ACC112 (cell line): ENCODE measurements around the gene SHOX.
"Not testable (repeated sequence)": the region's sequence is repeated elsewhere in the genome, so short reads cannot be mapped to it uniquely, and the experiment has no call there.

Source experiments
- H2AFZ ChIP-seq: fragments of 200-600 bp; sonication (generic); one replicate; pipeline ENCODE4 v1.6.0; 2017; ENCODE audit warnings: antibody characterized with exemption, low read length; ENCODE audit not compliant: unreplicated experiment
- H3K27ac ChIP-seq: fragments of 200-600 bp; sonication (generic); 2 replicates; pipeline ENCODE4 v1.5.1; 2014; ENCODE audit warnings: low read depth, mild to moderate bottlenecking, antibody characterized with exemption, low read length, moderate library complexity
- H3K27me3 ChIP-seq: fragments of 200-600 bp; sonication (generic); 2 replicates; pipeline ENCODE4 v1.6.1; 2014; ENCODE audit warnings: mild to moderate bottlenecking, antibody characterized with exemption, low read length, moderate library complexity, mixed read lengths; ENCODE audit not compliant: insufficient read depth
- H3K36me3 ChIP-seq: fragments of 200-600 bp; sonication (generic); 2 replicates; pipeline ENCODE4 v1.6.1; 2016; ENCODE audit warnings: mild to moderate bottlenecking, antibody characterized with exemption, low read length, moderate library complexity, mixed read lengths; ENCODE audit not compliant: insufficient read depth
- H3K4me1 ChIP-seq: fragments of 200-600 bp; sonication (generic); one replicate; pipeline ENCODE4 v1.6.1; 2016; ENCODE audit warnings: low read length, mixed read lengths; ENCODE audit not compliant: insufficient read depth, unreplicated experiment, control insufficient read depth
- H3K4me3 ChIP-seq: fragments of 200-600 bp; sonication (generic); 2 replicates; pipeline ENCODE4 v1.5.1; 2014; ENCODE audit warnings: mild to moderate bottlenecking, low read depth, low read length
- H3K79me2 ChIP-seq: fragments of 200-600 bp; sonication (generic); one replicate; pipeline ENCODE4 v1.6.0; 2016; ENCODE audit warnings: low read length; ENCODE audit not compliant: control insufficient read depth, unreplicated experiment, insufficient read depth

Gene SHOX

GRCh38 chrX:630612-631496 lies at the start of gene SHOX:
SHOX (plus strand) TSS chrX:630791; CDS start chrX:630898, 107 bp downstream.
- H3K27ac ChIP-seq = no peak within 1 kb of the TSS
- peaks cover 84% of the 10 kb centered on the region for H3K27me3 ChIP-seq
- no peak within 1 kb of the TSS for H2AFZ ChIP-seq
- no peak within 1 kb of the TSS for H3K4me3 ChIP-seq
- no peaks in the 10 kb centered on the region for H3K36me3 ChIP-seq
- no peaks in the 10 kb centered on the region for H3K4me1 ChIP-seq
- no peaks in the 10 kb centered on the region for H3K79me2 ChIP-seq

GRCh38 chrX:581066-581465 lies 49.5 kb upstream of the SHOX start:
- H2AFZ ChIP-seq = no peak overlapping the region
- H3K27me3 ChIP-seq = no peaks in the 10 kb centered on the region
- no peak overlapping the region for H3K4me3 ChIP-seq

GRCh38 chrX:581720-582298 lies 48.8 kb upstream of the SHOX start:
- no peaks in the 10 kb centered on the region for H3K79me2 ChIP-seq
- H3K27ac ChIP-seq = no peak overlapping the region
- no peak overlapping the region for H2AFZ ChIP-seq
- no peaks in the 10 kb centered on the region for H3K27me3 ChIP-seq
- H3K4me3 ChIP-seq = no peak overlapping the region
- no peaks in the 10 kb centered on the region for H3K36me3 ChIP-seq
- no peaks in the 10 kb centered on the region for H3K4me1 ChIP-seq

More at GRCh38 chrX:581066-581465, 49.5 kb upstream of the SHOX start:
- Histone ChIP-seq H3K79me2 (no peaks in the 10 kb centered on the region), H3K36me3 (no peaks in the 10 kb centered on the region), H3K4me1 (no peaks in the 10 kb centered on the region), H3K27ac (no peak overlapping the region)

GRCh38 chrX:584572-584971 lies 46.0 kb upstream of the SHOX start:
- H3K27ac ChIP-seq = no peak overlapping the region
- no peak overlapping the region for H3K4me3 ChIP-seq
- H2AFZ ChIP-seq = no peak overlapping the region
- no peaks in the 10 kb centered on the region for H3K79me2 ChIP-seq
- no peaks in the 10 kb centered on the region for H3K4me1 ChIP-seq
- no peaks in the 10 kb centered on the region for H3K36me3 ChIP-seq
- H3K27me3 ChIP-seq = no peaks in the 10 kb centered on the region

GRCh38 chrX:585115-585808 lies 45.3 kb upstream of the SHOX start:
- Histone ChIP-seq H3K79me2 (no peaks in the 10 kb centered on the region), H3K36me3 (no peaks in the 10 kb centered on the region), H3K27ac (no peak overlapping the region), H3K27me3 (no peaks in the 10 kb centered on the region), H2AFZ (no peak overlapping the region), H3K4me3 (no peak overlapping the region), H3K4me1 (no peaks in the 10 kb centered on the region)

GRCh38 chrX:586351-586750 lies 44.2 kb upstream of the SHOX start:
- H3K27me3 ChIP-seq = no peaks in the 10 kb centered on the region
- no peak overlapping the region for H3K4me3 ChIP-seq
- H3K27ac ChIP-seq = no peak overlapping the region
- H3K36me3 ChIP-seq = no peaks in the 10 kb centered on the region
- H2AFZ ChIP-seq = no peak overlapping the region
- no peaks in the 10 kb centered on the region for H3K4me1 ChIP-seq
- H3K79me2 ChIP-seq = no peaks in the 10 kb centered on the region

- not testable (repeated sequence) for H3K36me3 ChIP-seq, H2AFZ ChIP-seq, H3K79me2 ChIP-seq, H3K27ac ChIP-seq, H3K27me3 ChIP-seq, H3K4me3 ChIP-seq, H3K4me1 ChIP-seq
These were observed 41.3 kb upstream of the SHOX start for GRCh38 chrX:589261-589660.

GRCh38 chrX:590693-591404 lies 39.7 kb upstream of the SHOX start:
- H3K4me3 ChIP-seq = no peak overlapping the region
- H3K27me3 ChIP-seq = no peaks in the 10 kb centered on the region
- H3K27ac ChIP-seq = no peak overlapping the region
- H2AFZ ChIP-seq = no peak overlapping the region
- H3K79me2 ChIP-seq = no peaks in the 10 kb centered on the region
- no peaks in the 10 kb centered on the region for H3K36me3 ChIP-seq
- H3K4me1 ChIP-seq = no peaks in the 10 kb centered on the region

- H2AFZ ChIP-seq = no peak overlapping the region
- H3K36me3 ChIP-seq = no peaks in the 10 kb centered on the region
These were observed 30.5 kb upstream of the SHOX start for GRCh38 chrX:599837-600715.

GRCh38 chrX:603029-603428 lies 27.6 kb upstream of the SHOX start:
- not testable (repeated sequence) for H3K36me3 ChIP-seq, H3K79me2 ChIP-seq, H3K27me3 ChIP-seq

More at GRCh38 chrX:599837-600715, 30.5 kb upstream of the SHOX start:
- Histone ChIP-seq H3K27ac (no peak overlapping the region), H3K27me3 (no peaks in the 10 kb centered on the region; the same call in 1 of the 2 replicates), H3K4me3 (no peak overlapping the region), H3K4me1 (no peaks in the 10 kb centered on the region), H3K79me2 (no peaks in the 10 kb centered on the region)

More at GRCh38 chrX:603029-603428, 27.6 kb upstream of the SHOX start:
- H3K4me1 ChIP-seq, H2AFZ ChIP-seq, H3K4me3 ChIP-seq, H3K27ac ChIP-seq: not testable (repeated sequence)
